GM12878 (cell line): ENCODE data around the gene ZNFX1. TPM values are rescaled to one million over a fixed set of nuclear protein-coding genes. Genes with fewer than 3 reads are reported as not detected.

ENCODE experiments used
- ATAC-seq: fragments of 200-7000 bp; cut with Tn5 transposase; 3 replicates; pipeline ENCODE4 v1.9.1; 2020; ENCODE audit warnings: mild to moderate bottlenecking, moderate library complexity
- BruUV-seq: library from RNA; stranded (reverse); fragments of 400-500 nt; replicated peaks from 2 replicates; lab custom pipeline; 2021; lab: Mats Ljungman, UMichigan
- CTCF ChIA-PET: fragments of 300-600 bp; sonication (Branson Sonifier 250); formaldehyde crosslinking; extraction: SDS; loops from one replicate; lab custom pipeline; 2021; ENCODE audit warnings: inconsistent platforms; lab: Yijun Ruan, JAX
- POLR2A ChIA-PET: fragments of 350-600 bp; formaldehyde crosslinking; extraction: SDS; loops from one replicate; lab custom pipeline; 2021; ENCODE audit warnings: inconsistent platforms; lab: Charles Lee
- RAD21 ChIA-PET: fragments of 300-600 bp; sonication (Branson Sonifier 250); formaldehyde crosslinking; loops from one replicate; lab custom pipeline; 2023; ENCODE audit warnings: antibody characterized with exemption; ENCODE audit not compliant: unreplicated experiment; lab: Charles Lee
- SMC1A ChIA-PET: fragments of 300-600 bp; sonication (Branson Sonifier 250); formaldehyde crosslinking; loops from one replicate; lab custom pipeline; 2023; ENCODE audit not compliant: unreplicated experiment, uncharacterized antibody; lab: Charles Lee
- DNase-seq: peaks from one replicate; pipeline ENCODE4 v3.0.0-alpha.2; 2011; ENCODE audit warnings: low read depth, low spot score
- FAIRE-seq: peaks from 3 replicates; lab custom pipeline; 2011; peaks lifted over from hg19 to GRCh38; lab: Jason Lieb, UNC
- H2AFZ ChIP-seq: 2 replicates; pipeline ENCODE4 v1.6.0; 2011; ENCODE audit warnings: low read depth, low read length, control low read depth; ENCODE audit not compliant: control insufficient read depth
- H3K27ac ChIP-seq: 2 replicates; pipeline ENCODE4 v1.5.1; 2011; ENCODE audit warnings: control low read depth; ENCODE audit not compliant: control insufficient read depth, insufficient read depth
- H3K27me3 ChIP-seq, 2 experiments: replicated peaks in 1 of 2; 2 replicates each; pipeline versions ENCODE4 v1.6.0 to v1.6.1; 2011; ENCODE audit warnings: low read length in 1 of 2; ENCODE audit not compliant: control insufficient read depth in 2 of 2, insufficient read depth in 2 of 2
- H3K36me3 ChIP-seq, 2 experiments: 2 replicates each; pipeline ENCODE4 v1.5.1; 2011; ENCODE audit warnings: low read length in 1 of 2; ENCODE audit not compliant: control insufficient read depth in 2 of 2, insufficient read depth in 2 of 2
- H3K4me1 ChIP-seq: 2 replicates; pipeline ENCODE4 v1.6.1; 2011; ENCODE audit warnings: mild to moderate bottlenecking, low read length, moderate library complexity, mixed read lengths; ENCODE audit not compliant: control insufficient read depth, insufficient read depth
- H3K4me2 ChIP-seq: 2 replicates; pipeline ENCODE4 v1.6.0; 2011; ENCODE audit warnings: control low read depth; ENCODE audit not compliant: control insufficient read depth, insufficient read depth
- H3K4me3 ChIP-seq: fragments of 200-600 bp; sonication (generic); 2 replicates; pipeline ENCODE4 v1.5.1; 2016
- H3K79me2 ChIP-seq: 2 replicates; pipeline ENCODE4 v1.6.0; 2011; ENCODE audit warnings: low read length; ENCODE audit not compliant: control insufficient read depth, insufficient read depth
- H3K9ac ChIP-seq: 2 replicates; pipeline ENCODE4 v1.8.0; 2011; ENCODE audit warnings: low read length, control low read depth, mixed read lengths; ENCODE audit not compliant: control insufficient read depth, insufficient read depth
- H3K9me3 ChIP-seq: replicated peaks from 3 replicates; pipeline ENCODE4 v1.5.1; 2011; ENCODE audit warnings: mild to moderate bottlenecking, low read length; ENCODE audit not compliant: control insufficient read depth, insufficient read depth
- H4K20me1 ChIP-seq: 2 replicates; pipeline ENCODE4 v1.6.0; 2011; ENCODE audit not compliant: control insufficient read depth, insufficient read depth
- CBFB ChIP-seq: IDR thresholded peaks from 2 replicates; pipeline ENCODE4 v1.6.1; 2016; ENCODE audit warnings: antibody characterized with exemption, low read depth
- IKZF1 ChIP-seq: fragments of 450-650 bp; conservative IDR thresholded peaks from 2 replicates; pipeline ENCODE4 v1.6.1; 2017; ENCODE audit warnings: antibody characterized with exemption, mild to moderate bottlenecking
- SPI1 ChIP-seq: IDR thresholded peaks from 2 replicates; pipeline ENCODE4 v1.6.1; 2011; ENCODE audit warnings: low read depth, mild to moderate bottlenecking, low read length, moderate library complexity, borderline replicate concordance; ENCODE audit not compliant: insufficient read depth
- TCF12 ChIP-seq: IDR thresholded peaks from 2 replicates; pipeline ENCODE4 v1.6.1; 2011; ENCODE audit warnings: low read depth, mild to moderate bottlenecking, low read length
- USF2 ChIP-seq: IDR thresholded peaks from 2 replicates; pipeline ENCODE4 v1.6.1; 2011; ENCODE audit warnings: low read depth, low read length, improper control_type of control experiment, borderline replicate concordance
- WGBS: methylation state at CpG from one replicate; pipeline ENCODE4 v1.1.6; 2016; ENCODE audit warnings: low lambda C conversion rate; ENCODE audit not compliant: insufficient replicate concordance, insufficient coverage; ENCODE audit errors: missing lambda C conversion rate; 5-methylcytosine and 5-hydroxymethylcytosine counted together
- in situ Hi-C: fragments of 300-500 bp; cut with MboI; formaldehyde crosslinking; loops from 9 replicates; pipeline ENCODE4 v1.14.3; 2018; ENCODE audit warnings: mixed read lengths
- intact Hi-C: fragments of 100-400 bp; cut with micrococcal nuclease; formaldehyde crosslinking; loops from one replicate; pipeline ENCODE4 v1.14.2; 2022; ENCODE audit not compliant: unreplicated experiment
- polyA plus RNA-seq, 11 experiments: library from polyadenylated mRNA; depleted of rRNA in 4 of 11; unstranded in 6 of 11; stranded (reverse) in 5 of 11; fragments of >200 nt; fragmentation: Nextera tagmentation in 4 of 11; fragmentation: Illumina TruSeq in 1 of 11; extraction: Ambion mirVana in 4 of 11; extraction: Trizol in 1 of 11; gene quantifications; 1 replicate in 1 of 11; 2 replicates in 10 of 11; pipeline versions ENCODE4 v1.2.1 to v1.2.3, GENCODE V29; 2011 to 2016; ENCODE audit warnings: inconsistent platforms in 2 of 11, missing spikeins in 2 of 11, low read depth in 1 of 11
- total RNA-seq, 4 experiments: library from RNA; depleted of rRNA in 3 of 4; stranded (reverse); fragments of >200 nt in 3 of 4; fragmentation: Illumina TruSeq in 1 of 4; extraction: Trizol in 1 of 4; gene quantifications; 2 replicates each; pipeline versions ENCODE4 v1.2.1 to v1.2.3, GENCODE V29; 2013 to 2021

ZNFX1 gene
- total and polyA plus RNA-seq, 10 of the 15 experiments (the other 5 are each of a cell fraction or from before 2014, with no cell fraction given) = 7.4 to 31.5 (median 25.6) TPM

- RAD21 ChIA-PET = no interaction called here
- Histone ChIP-seq H3K79me2 (no peaks in the 10 kb centered on the region), H2AFZ (no peak overlapping the region), H3K36me3 (peaks cover 15 to 25% of the 10 kb centered on the region in 2 experiments), H3K4me3 (no peak overlapping the region), H3K4me2 (no peak overlapping the region; the same call in 1 of the 2 replicates)
- BruUV-seq = no TSS peak
- intact Hi-C loops = no loop called here
- SMC1A ChIA-PET = interaction anchor here (0.6 to 2.3 kb wide), 2 partner anchors 11 to 19 kb away, joined by 3 to 6 read pairs; partner anchors contain the start of gene DDX27
- no peak for FAIRE-seq
- TF ChIP-seq SPI1 (peak; percentile 86), TCF12 (no peak), CBFB (no peak), IKZF1 (peak; percentile 27), USF2 (no peak)
- TF ChIP-seq, all 136 proteins: peak for 2
- WGBS = 62% methylated on average over 8 of the region's 8 CpGs
- ATAC-seq (peak; percentile 75), DNase-seq (no peak)
- Histone ChIP-seq H3K9me3 (no peaks in the 10 kb centered on the region), H3K27ac (peak overlapping the region; percentile 10), H3K9ac (no peak overlapping the region), H3K4me1 (peaks cover 10% of the 10 kb centered on the region), H3K27me3 (no peaks in the 10 kb centered on the region), H4K20me1 (no peaks in the 10 kb centered on the region; the same call in 1 of the 2 replicates)
- CTCF ChIA-PET = interaction anchor here (0.6 kb wide), 2 partner anchors 86 to 255 kb away, joined by 3 to 4 read pairs; no protein-coding TSS in a partner anchor
- POLR2A ChIA-PET = interaction anchor here (0.6 to 1.0 kb wide), 3 partner anchors 9 to 183 kb away, joined by 3 to 4 read pairs (median 4); no protein-coding TSS in a partner anchor
- in situ Hi-C loops = no loop called here
Observed at GRCh38 chr20:49230561-49231133, 47.2 kb downstream of the ZNFX1 start.
